Stimulated activated CD8-positive, alpha-beta memory T cell treated with anti-CD3 and anti-CD28 coated beads, Interleukin-15, amount 100 ng/mL, for 48 hours (primary cell): ENCODE measurements around the gene PDZRN3.

Experiments used
- DNase-seq, 2 donors: peaks; one replicate each; pipeline ENCODE4 v3.0.0-alpha.2; 2020; ENCODE audit warnings: low read depth in 2 of 2

Gene PDZRN3

GRCh38 chr3:73624821-73625665, at the start of gene PDZRN3:
TSS of gene PDZRN3 (minus strand) at chr3:73624941.
- DNase-seq = no peak

- DNase-seq = no peak
These were observed 49.5 kb upstream of the PDZRN3 start for GRCh38 chr3:73674280-73674679.

GRCh38 chr3:73669260-73669659, 44.5 kb upstream of the PDZRN3 start:
- no peak for DNase-seq

- DNase-seq = no peak
These were observed 43.6 kb upstream of the PDZRN3 start for GRCh38 chr3:73668391-73668790.

- no peak for DNase-seq
These were observed 43.1 kb upstream of the PDZRN3 start for GRCh38 chr3:73667889-73668288.

GRCh38 chr3:73665286-73665685, 40.5 kb upstream of the PDZRN3 start:
- DNase-seq = no peak

- DNase-seq = no peak
These were observed 39.6 kb upstream of the PDZRN3 start for GRCh38 chr3:73664389-73664788.

- DNase-seq = no peak
These were observed 38.8 kb upstream of the PDZRN3 start for GRCh38 chr3:73663495-73663894.

- DNase-seq = no peak
These were observed 36.5 kb upstream of the PDZRN3 start for GRCh38 chr3:73661265-73661664.

GRCh38 chr3:73658227-73658626, 33.5 kb upstream of the PDZRN3 start:
- no peak for DNase-seq

- no peak for DNase-seq
These were observed 32.4 kb upstream of the PDZRN3 start for GRCh38 chr3:73657186-73657585.

GRCh38 chr3:73656241-73656890, 31.6 kb upstream of the PDZRN3 start:
- no peak for DNase-seq

GRCh38 chr3:73655197-73655596, 30.5 kb upstream of the PDZRN3 start:
- DNase-seq = no peak

- DNase-seq = no peak
These were observed 29.1 kb upstream of the PDZRN3 start for GRCh38 chr3:73653877-73654276.

- no peak for DNase-seq
These were observed 28.6 kb upstream of the PDZRN3 start for GRCh38 chr3:73653351-73653750.

GRCh38 chr3:73652896-73653295, 28.2 kb upstream of the PDZRN3 start:
- no peak for DNase-seq

- no peak for DNase-seq
These were observed 12.3 kb upstream of the PDZRN3 start for GRCh38 chr3:73637042-73637441.

GRCh38 chr3:73635254-73635653, 10.5 kb upstream of the PDZRN3 start:
- DNase-seq = no peak

GRCh38 chr3:73633916-73634344, 9.2 kb upstream of the PDZRN3 start:
- DNase-seq = no peak

GRCh38 chr3:73633453-73633852, 8.7 kb upstream of the PDZRN3 start:
- DNase-seq = no peak

GRCh38 chr3:73626106-73626505, 1.4 kb upstream of the PDZRN3 start:
- no peak for DNase-seq

- DNase-seq = no peak
These were observed 522 bp downstream of the PDZRN3 start for GRCh38 chr3:73624017-73624820.
